GM12865 (cell line): ENCODE data around the gene TRAPPC4.

Experiments used
- DNase-seq: peaks from one replicate; pipeline ENCODE4 v3.0.0; 2010; ENCODE audit warnings: low read depth
- H3K4me3 ChIP-seq: 2 replicates; pipeline ENCODE4 v1.5.1; 2011; ENCODE audit warnings: mild to moderate bottlenecking, low read depth, low read length, control low read depth
- TF ChIP-seq, protein P1 (sequence below): IDR thresholded peaks from 2 replicates; pipeline ENCODE4 v1.5.1; 2011; ENCODE audit warnings: low read length, control low read depth, low read depth, inconsistent platforms; ENCODE audit not compliant: insufficient read depth; ENCODE audit errors: missing control alignments

Gene TRAPPC4

DNA sequence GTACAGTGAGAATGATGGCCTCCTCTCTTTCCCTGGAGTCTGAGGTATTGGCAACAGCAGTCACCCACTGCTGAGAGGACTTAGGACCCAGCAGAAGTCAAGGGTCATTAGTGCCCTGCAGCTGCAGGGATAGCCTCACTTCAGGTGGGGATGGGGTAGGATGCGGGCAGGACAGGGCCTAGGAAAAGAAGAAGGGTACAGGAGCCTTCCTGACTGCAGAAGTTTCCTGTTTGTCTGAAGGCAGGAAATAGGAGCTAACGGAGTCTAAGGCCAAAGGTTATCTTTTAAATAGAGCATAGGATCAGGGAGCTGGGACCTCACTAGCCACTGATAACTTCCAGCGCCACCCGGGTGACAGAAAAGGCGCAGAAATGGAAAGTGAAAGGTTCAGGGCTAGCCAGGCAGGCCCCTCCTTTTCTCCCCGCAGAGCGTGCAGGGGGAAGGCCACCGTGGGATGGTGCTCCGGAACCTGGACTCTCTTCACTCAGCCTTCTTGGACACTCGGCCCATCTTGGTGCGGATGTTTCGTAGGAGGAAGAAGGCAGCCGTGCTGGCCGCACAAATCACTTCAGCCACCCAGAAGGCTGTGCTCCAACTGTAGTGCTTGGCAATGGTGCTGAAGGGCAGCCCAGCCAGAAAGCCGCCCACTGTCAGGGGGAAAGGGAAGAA lies 6.0 kb downstream of the TRAPPC4 start:
- TF ChIP-seq, protein P1, sequence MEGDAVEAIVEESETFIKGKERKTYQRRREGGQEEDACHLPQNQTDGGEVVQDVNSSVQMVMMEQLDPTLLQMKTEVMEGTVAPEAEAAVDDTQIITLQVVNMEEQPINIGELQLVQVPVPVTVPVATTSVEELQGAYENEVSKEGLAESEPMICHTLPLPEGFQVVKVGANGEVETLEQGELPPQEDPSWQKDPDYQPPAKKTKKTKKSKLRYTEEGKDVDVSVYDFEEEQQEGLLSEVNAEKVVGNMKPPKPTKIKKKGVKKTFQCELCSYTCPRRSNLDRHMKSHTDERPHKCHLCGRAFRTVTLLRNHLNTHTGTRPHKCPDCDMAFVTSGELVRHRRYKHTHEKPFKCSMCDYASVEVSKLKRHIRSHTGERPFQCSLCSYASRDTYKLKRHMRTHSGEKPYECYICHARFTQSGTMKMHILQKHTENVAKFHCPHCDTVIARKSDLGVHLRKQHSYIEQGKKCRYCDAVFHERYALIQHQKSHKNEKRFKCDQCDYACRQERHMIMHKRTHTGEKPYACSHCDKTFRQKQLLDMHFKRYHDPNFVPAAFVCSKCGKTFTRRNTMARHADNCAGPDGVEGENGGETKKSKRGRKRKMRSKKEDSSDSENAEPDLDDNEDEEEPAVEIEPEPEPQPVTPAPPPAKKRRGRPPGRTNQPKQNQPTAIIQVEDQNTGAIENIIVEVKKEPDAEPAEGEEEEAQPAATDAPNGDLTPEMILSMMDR: no peak
- H3K4me3 ChIP-seq: no peak overlapping the region
- no peak for DNase-seq

GRCh38 chr11:119025099-119025473 lies 6.5 kb downstream of the TRAPPC4 start:
- no peak for DNase-seq
- H3K4me3 ChIP-seq: no peak overlapping the region
- TF ChIP-seq, protein P1: no peak

DNA sequence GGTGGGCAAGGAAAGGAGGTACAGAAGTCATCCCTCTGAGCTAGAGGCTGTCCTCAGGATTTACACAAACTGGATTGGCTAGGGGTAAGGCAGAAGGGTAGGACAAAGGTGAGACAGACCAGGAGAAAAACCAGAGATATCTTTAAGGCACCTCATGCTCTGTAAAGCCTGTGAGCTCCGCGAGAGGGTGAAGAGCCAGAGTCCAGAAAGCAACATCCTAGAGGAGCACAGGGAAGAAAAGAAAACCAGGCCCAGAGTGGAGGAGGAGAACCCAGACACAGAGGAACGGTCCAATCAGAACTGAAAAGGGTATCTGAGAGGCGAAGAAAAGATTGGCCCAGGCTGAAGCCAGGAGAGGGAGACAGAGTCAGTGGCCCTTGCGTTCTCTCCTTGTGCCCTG lies 7.0 kb downstream of the TRAPPC4 start:
- TF ChIP-seq, protein P1: no peak
- no peak overlapping the region for H3K4me3 ChIP-seq
- DNase-seq: no peak

DNA sequence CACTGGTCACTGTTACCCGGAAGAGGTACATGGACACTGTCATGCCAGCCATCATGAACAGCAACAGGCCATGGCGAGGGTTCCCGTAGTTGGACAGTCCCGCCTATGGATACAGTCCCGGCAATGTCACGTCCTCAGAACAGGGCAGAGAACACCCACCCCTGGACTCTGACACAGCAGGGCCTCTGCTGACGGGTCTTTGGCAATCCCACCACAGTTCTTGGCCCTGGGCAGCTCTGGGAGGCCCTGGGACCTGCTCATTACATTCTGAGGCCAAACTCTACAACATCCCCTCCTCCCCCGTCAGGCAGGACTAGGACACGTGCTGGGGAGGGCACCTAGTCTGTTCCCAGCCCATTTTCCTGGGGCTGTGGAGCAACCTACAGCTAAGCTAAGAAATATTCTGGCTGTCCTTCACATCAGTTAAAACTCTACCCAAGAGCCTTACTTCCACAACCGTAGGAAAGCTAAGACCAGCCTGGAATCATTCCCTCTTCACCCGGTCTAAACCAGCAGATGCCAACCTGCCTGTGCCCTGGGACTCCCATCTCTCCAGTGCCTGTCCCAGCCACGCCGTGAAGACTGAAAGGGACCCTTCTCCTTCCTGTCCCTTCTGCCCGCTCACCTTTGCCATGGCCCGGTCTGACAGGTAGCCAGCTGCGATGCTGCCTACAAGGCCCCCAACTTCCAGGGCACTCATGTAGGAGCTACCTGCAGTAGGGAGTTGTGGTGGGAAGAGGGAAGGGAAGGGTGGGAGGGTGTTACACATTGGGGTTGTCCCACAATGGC lies 7.6 kb downstream of the TRAPPC4 start:
- TF ChIP-seq, protein P1: no peak
- no peak overlapping the region for H3K4me3 ChIP-seq

DNA sequence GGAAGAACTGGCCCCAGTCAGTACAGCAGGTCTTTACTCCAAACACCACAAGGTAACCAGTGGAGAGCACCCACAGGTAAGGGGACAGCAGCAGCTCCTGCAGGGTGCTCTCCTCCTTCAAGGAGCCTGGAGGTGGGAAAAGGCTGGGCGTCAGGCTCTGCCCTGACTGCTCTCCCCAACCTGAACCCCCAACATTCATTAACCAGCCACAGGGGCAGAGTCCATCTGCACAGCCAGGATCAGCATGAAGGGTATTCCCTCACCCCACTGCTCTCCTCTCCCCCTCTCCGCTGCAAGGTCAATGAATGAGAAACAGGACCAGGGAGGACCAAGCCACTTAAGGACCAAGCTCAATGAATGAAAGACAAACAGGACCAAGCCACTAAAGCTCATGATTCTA lies 8.4 kb downstream of the TRAPPC4 start:
- TF ChIP-seq, protein P1: no peak
- DNase-seq: no peak
- no peak overlapping the region for H3K4me3 ChIP-seq

More for the DNA sequence above, 7.6 kb downstream of the TRAPPC4 start:
- no peak for DNase-seq

- TF ChIP-seq, protein P1: no peak
- no peak for DNase-seq
- no peak overlapping the region for H3K4me3 ChIP-seq
These were observed 9.2 kb downstream of the TRAPPC4 start for GRCh38 chr11:119027561-119028345.
